Hepatocyte (in vitro differentiated cells): ENCODE results near the gene DOCK1.

Experiments used
- EZH2 ChIP-seq: fragments of 200-600 bp; sonication (generic); IDR thresholded peaks from 2 replicates; pipeline ENCODE4 v1.6.1; 2016; ENCODE audit warnings: antibody characterized with exemption, mild to moderate bottlenecking, borderline replicate concordance
- EZH2phosphoT487 ChIP-seq: fragments of 200-600 bp; sonication (generic); IDR thresholded peaks from one replicate; pipeline ENCODE4 v1.6.1; 2018; ENCODE audit warnings: antibody characterized with exemption, mild to moderate bottlenecking, low read depth, moderate library complexity; ENCODE audit not compliant: unreplicated experiment, severe bottlenecking
- TF ChIP-seq, protein P1 (sequence below): fragments of 200-600 bp; sonication (generic); IDR thresholded peaks from 2 replicates; pipeline ENCODE4 v1.5.1; 2016; ENCODE audit warnings: antibody characterized with exemption, mild to moderate bottlenecking; ENCODE audit not compliant: poor library complexity

DNA sequence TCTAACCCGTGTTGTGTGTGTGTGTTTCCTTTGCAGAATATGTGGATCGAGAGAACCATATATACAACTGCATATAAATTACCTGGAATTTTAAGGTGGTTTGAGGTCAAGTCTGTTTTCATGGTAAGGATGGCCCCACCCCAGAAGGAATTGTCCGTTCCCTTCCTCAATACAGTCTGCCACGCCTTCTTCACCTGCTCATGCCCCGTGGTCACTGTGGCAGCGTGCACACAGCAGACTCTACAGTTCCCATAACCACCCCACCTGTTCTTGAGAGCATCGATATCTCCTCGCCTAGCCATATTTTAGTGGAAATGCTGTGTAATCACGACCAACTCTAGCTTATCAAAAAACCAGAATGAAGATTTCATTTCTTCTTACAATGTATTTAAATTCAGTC lies 509.9 kb downstream of the DOCK1 start:
- TF ChIP-seq, protein P1, sequence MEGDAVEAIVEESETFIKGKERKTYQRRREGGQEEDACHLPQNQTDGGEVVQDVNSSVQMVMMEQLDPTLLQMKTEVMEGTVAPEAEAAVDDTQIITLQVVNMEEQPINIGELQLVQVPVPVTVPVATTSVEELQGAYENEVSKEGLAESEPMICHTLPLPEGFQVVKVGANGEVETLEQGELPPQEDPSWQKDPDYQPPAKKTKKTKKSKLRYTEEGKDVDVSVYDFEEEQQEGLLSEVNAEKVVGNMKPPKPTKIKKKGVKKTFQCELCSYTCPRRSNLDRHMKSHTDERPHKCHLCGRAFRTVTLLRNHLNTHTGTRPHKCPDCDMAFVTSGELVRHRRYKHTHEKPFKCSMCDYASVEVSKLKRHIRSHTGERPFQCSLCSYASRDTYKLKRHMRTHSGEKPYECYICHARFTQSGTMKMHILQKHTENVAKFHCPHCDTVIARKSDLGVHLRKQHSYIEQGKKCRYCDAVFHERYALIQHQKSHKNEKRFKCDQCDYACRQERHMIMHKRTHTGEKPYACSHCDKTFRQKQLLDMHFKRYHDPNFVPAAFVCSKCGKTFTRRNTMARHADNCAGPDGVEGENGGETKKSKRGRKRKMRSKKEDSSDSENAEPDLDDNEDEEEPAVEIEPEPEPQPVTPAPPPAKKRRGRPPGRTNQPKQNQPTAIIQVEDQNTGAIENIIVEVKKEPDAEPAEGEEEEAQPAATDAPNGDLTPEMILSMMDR = no peak
- TF ChIP-seq EZH2 = no peak
- no peak for TF ChIP-seq EZH2phosphoT487
